ENCODE results near the gene ZNF215.
"Not testable (repeated sequence)": the region's sequence is repeated elsewhere in the genome, so short reads cannot be mapped to it uniquely, and the experiment has no call there.

Gene ZNF215

DNA sequence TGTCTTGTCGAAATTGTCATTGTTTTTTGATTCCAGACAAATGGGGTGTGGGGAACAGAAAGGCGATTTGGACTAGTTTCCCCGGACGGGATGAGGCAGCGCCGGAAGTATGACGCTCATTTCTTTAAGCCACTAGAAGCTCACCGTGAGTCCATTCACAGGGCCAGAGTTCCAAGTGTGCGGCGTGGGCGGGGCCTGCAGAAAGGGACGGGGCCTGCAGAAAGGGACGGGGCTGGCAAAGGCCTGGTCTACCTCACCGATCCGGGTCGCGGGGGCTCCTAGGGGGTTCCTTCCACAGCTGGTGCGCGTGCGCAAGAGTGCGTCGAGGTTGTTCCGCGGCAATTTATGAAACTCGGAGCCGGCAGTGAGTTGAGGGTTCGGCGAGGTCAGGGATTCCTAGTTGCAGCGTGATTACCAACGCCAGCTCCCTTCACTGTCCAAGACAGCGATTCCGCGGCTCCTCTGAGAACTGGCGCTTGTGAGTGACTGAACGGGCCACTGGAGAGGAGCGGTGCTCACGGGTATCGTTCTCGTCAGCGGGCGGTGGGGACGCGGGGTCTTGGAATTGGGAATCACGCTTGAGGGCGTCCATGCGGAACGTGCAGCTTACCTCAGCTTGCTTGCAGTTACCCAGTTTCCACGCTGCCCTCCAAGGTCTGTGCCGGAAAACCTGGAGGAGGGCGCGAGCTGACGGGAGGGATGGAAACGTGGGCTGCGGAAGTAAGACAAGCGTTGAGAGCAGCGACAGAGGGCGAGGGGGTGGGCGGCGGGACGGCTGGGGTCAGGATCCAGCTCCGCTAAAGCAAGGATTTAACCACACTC lies at the start of gene ZNF215:
ZNF215 (plus strand) TSS at position 219 of the 822 bp plus-strand sequence. CDS start 5,847 bp downstream, outside the sequence.
- no peak for DNase-seq (ENCODE audit: low read depth)

DNA sequence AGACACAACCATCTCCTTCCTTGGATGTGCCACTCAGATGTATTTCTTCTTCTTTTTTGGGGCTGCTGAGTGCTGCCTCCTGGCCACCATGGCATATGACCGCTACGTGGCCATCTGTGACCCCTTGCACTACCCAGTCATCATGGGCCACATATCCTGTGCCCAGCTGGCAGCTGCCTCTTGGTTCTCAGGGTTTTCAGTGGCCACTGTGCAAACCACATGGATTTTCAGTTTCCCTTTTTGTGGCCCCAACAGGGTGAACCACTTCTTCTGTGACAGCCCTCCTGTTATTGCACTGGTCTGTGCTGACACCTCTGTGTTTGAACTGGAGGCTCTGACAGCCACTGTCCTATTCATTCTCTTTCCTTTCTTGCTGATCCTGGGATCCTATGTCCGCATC lies 49.3 kb upstream of the ZNF215 start:
- no peak for DNase-seq (ENCODE audit: low read depth)

DNA sequence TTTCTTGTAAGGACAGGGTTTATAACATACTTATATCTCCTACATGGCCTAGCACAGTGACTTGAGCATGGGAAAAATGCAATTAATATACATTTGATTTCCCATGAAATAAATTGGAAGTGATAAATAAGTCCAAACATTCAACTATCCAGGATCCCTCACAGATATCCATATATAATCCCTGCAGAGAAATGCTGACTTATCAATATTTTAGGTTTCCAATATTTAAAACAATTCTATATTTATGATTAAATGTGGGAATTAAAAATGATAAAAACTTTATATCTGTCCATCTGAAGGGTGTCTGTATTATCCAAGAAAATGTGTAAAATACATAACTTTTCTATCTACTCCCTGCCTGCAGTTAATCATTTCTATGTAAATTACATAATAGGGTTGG lies 43.5 kb upstream of the ZNF215 start:
- DNase-seq (ENCODE audit: low read depth): no peak

DNA sequence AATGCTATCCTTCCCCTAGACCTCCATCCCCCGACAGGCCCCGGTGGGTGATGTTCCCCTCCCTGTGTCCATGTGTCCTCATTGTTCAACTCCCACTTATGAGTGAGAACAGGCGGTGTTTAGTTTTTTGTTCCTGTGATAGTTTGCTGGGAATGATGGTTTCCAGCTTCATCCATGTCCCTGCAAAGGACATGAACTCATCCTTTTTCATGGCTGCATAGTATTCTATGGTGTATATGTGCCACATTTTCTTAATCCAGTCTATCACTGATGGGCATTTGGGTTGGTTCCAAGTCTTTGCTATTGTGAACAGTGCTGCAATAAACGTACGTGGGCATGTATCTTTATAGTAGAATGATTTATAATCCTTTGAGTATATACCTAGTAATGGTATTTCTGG lies 38.5 kb upstream of the ZNF215 start:
- DNase-seq (ENCODE audit: low read depth): not testable (repeated sequence)

DNA sequence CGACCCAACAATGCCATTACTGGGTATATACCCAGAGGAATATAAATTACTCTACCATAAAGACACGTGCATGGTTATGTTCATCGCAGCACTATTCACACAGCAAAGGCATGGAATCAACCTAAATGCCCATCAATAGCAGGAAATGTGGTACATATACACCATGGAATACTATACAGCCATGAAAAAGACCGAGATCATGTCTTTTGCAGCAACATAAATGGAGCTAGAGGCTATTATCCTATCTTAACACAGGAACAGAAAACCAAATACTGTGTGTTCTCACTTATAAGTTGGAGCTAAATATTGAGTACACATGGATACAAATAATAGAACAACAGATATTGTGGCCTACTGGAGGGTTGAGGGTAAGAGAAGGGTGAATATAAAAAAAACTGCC lies 37.4 kb upstream of the ZNF215 start:
- DNase-seq (ENCODE audit: low read depth): no peak

DNA sequence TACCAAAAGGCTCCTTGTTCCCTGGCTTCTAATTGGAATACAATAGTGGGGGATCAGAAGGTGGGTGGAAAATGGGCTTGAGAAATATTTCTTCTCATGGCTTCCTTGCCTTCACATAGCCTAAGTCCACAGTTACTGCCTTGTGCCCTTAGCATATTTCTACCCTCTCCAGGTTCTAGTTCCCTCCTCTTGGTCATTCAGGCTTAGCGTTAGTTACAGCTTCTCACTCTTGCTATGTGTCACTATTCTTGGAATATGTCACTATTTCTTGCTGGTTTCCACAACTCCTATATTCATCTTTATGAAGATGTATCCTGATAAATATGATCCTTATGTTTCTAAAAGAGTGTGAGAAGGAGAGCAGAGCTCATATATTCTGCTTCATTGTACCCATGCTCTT lies 36.4 kb upstream of the ZNF215 start:
- DNase-seq (ENCODE audit: low read depth): no peak

DNA sequence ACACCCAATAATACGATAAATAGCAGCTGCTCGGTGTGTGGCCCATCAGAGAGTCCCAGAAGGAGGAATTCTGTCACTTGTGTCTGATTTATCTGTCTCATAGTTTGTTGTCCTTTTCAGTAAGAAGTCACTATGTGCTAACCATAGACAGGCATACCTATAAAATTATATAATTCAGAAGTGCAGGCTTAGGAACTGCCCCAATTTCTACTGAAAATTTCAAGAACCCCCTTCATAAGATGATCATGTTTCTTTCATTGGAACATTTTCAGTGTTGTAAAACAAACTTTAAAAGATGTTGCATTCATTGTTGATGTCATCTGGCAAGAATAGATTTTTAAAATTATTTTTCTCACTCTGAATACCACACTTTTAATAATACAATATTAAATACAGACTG lies 33.8 kb upstream of the ZNF215 start, which contains the start of gene OR2D2:
OR2D2 (minus strand) TSS at position 101 of the 400 bp plus-strand sequence; CDS start at position 101, 0 bp downstream.
- DNase-seq (ENCODE audit: low read depth): no peak

DNA sequence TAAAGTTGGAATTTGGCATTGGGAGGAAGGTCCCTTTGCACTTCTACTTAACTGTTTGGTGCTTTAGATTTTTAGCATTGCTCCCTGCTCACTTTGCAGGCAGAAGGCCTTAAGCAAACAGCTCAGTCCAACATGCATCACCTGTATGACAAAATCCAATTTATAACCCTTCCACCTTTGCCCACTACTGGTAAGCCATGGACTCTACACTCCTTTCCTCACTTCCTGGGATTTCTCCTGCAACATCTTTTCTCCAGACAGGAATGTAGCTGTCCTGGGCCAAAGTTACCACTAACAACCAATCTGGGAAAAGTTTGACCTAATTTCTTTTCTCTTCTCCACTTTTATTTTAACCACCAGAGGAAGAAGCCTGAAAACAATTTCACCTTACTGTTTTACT lies 32.1 kb upstream of the ZNF215 start:
- DNase-seq (ENCODE audit: low read depth): no peak

DNA sequence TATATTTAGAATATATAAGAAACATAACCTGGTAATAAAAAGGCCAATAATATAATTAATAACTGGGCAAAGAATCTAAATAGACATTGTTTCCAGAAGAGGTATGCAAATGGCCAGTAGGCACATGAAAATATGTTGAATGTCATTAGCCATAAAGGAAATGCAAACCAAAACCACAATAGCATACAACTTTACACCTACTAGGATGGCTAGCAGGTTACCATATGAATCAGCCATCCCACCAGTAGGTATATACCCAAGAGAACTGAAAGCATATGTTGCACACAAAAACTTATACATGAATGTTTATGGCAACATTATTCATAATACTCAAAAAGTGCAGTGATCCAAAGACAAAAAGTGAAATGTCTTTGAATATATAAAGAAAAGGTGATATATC lies 31.2 kb upstream of the ZNF215 start:
- DNase-seq (ENCODE audit: low read depth): no peak

DNA sequence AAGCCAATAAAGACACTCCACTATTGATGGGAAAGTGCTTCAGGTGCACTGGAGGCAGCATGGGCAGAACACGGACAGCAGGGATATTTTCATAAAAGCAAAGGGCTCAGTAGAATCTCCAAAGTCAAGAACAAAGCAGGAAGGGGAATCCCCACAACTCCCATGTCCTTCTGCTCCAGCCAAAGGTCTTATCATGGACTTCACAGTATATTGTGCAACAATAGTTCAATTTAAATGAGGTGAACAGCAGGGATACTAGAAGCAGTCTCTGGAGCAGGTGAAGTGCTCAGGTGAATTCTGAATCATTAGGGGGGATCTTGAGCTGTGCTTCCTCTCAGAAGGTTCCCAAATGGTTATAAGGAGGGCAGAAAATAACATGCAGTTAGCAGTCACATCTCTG lies 27.3 kb upstream of the ZNF215 start:
- DNase-seq (ENCODE audit: low read depth): no peak

DNA sequence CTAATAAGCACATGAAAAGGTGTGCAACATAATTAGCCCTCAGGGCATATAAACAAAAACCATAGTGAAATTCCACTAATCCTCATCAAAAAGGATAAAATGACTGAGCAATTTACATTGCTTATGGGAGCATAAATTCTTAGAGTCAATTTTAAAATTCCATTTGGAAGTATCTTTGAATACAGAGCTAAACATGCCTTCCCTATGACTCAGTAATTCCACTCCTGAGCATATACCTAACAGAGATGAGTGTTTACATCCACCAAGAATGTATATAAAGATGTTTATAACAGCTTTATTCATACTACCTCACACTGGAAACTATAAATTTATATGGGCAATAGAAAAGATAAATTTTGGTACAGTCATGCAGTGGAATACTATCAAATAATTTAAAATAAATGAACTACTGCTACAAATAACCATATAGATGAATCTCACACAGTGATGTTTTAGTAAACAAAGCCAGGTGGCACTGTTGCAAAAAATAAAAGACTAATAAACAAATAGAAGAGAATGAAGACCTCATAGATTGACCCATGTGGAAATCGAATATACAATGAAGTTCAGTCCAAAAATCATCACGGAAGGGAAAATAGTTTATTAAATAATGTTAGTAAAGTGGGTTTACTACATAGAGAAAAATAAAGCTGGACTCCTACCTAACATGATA lies 25.8 kb upstream of the ZNF215 start:
- no peak for DNase-seq (ENCODE audit: low read depth)

DNA sequence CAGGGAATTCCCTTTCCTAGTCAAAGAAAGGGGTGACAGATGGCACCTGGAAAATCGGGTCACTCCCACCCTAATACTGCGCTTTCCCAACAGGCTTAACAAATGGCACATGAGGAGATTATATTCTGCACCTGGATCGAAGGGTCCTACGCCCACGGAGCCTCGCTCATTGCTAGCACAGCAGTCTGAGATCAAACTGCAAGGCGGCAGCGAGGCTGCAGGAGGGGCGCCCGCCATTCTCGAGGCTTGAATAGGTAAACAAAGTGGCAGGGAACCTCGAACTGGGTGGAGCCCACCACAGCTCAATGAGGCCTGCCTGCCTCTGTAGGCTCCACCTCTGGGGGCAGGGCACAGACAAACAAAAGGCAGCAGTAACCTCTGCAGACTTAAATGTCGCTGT lies 21.4 kb upstream of the ZNF215 start:
- not testable (repeated sequence) for DNase-seq (ENCODE audit: low read depth)

DNA sequence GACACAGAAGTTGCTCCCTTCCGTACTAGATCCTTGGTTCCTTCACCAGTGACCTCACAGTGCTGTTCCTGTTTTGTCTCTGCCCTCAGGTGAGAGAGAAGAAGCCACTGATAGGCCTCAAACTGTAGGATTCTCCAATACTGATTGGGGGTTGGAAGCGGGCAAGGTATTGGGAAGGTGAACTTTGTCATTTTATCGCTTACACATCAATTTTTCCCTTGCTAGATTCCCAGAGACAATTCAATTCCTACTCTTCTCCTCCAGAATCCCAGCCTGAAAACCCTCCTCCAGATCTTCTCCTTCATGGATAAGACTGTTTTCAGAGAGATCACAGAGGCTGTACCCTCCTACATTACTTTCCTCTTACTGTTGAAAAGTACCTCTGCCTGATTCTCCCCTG lies 14.8 kb upstream of the ZNF215 start:
- no peak for DNase-seq (ENCODE audit: low read depth)

DNA sequence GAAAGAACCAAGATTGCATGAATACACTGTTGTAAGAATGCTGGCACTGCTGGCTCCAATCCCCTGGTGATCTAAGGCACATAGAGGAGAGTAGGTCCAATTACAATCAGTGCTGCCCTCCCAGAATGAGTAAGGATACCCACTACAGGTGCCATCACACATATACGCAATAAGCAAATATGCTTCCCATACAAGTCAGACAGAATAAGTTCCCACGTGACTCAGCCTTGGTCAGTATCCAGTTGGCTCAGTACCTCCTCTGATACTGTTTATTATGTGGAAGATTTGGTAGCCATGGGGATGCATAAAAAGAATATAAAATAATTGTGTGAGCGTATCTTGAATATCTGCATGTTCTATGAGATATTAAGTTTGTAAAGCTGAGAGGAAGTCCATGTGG lies 14.3 kb upstream of the ZNF215 start:
- no peak for DNase-seq (ENCODE audit: low read depth)

DNA sequence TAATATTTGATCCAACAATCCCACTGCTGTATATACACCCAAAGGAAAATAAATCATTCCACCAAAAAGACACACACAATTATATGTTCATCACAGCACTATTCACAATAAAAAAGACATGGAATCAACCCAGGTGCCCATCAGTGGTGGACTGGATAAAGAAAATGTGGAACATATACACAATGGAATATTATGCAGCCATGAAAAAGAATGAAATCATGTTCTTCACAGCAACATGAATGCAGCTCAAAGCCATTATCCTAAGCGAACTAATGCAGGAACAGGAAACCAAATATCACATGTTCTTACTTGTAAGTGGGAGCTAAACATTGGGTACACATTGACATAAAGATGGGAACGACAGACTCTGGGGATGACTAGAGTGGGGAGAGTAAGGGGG lies 6.5 kb upstream of the ZNF215 start:
- DNase-seq (ENCODE audit: low read depth): no peak

DNA sequence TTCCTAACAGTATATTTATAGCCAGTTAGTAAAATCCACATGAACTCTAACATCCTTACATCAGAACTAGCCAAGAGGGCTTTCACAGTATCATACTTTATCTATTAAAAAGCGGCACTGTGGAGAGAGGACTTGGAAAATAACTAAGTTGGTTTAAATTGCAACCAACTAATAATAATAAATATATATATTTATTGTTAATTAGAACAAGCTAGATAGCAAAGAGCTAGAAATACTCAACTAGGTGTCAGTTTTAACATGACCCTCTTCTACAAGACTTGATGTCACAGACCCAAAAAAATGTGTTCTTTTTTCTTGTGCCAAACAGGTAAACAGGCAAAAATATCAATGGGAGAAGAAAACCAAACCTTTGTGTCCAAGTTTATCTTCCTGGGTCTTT lies 5.5 kb upstream of the ZNF215 start, which contains the start of gene OR2D3:
OR2D3 (plus strand) TSS at position 301 of the 400 bp plus-strand sequence; CDS start at position 301, 0 bp downstream.
- no peak for DNase-seq (ENCODE audit: low read depth)

DNA sequence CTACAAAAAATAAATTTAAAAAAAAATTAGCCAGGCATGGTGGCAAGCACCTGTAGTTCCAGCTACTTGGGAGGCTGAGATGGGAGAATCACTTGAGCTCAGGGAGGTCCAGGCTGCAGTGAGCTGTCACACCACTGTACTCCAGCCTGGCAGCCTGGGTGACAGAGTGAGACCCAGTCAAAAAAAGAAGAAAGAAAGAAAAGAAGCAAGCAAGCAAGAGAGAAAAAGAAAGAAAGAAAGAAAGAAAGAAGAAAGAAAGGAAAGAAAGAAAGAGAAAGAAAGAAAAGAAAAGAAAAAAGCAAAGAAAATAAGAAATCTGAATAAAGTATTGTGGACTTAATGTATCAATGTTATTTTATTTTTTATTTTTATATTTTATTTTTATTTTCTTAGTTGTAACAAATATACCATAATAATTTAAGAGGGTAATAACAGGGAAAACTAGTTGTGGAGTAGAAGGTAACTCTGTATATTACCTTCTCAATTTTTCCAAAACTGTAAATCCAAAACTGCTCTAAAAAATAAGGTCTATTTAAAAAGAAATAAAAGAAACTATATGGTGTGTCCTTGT lies 1.1 kb upstream of the ZNF215 start:
- no peak for DNase-seq (ENCODE audit: low read depth)

DNA sequence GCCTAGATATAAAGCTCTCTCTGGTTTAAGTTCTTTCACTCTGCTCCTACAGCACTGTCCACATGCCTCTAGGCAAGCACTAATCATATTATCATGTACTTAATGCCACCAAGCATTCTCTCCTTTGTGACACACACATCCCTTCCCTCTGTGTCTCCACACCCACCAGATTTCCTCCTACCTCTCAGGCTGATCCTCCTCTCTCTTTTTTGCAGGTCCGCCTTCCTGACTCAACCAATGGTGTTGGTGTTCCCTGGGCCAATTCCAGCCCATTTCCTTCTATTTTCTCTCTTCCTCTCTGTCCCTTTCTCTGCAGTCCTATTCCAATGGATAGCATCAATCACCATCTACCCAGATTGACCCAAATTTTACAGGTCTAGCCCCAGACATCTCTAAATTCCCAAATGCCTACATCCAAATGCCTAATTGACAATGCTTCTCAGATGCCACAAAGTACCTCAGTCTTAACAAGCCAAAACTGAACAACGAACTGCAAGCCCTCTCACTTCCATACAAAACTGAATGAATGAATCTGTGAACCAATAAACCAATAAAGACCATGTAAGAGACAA lies 504 bp upstream of the ZNF215 start:
- DNase-seq (ENCODE audit: low read depth): no peak

DNA sequence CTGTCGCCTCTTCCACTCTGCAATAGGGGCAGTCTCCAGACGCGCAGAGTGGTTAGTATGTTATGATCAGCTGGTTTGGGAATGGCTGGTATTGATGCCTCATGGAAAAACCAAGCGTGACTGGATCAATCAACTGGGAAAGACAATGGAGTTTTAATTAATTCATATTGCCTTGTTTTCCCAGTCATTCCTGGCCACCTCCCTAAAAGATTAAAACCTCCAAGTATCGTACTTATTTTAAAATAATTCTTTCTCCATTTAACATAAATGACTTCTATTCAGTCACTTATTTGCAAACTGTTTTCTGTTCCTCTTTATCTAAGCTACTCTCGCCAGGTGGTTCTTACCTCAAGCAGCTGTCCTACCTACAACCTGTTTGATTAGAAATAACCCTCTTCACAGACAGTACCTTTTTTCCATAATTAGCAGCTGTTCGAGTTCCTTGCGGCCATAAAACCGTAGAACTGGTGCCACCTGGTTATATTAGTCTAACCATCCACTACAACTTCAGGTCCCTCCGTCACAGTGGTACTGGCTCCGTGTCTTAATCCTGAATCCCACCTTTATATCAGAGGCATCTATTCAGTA lies 898 bp downstream of the ZNF215 start:
- no peak for DNase-seq (ENCODE audit: low read depth)

DNA sequence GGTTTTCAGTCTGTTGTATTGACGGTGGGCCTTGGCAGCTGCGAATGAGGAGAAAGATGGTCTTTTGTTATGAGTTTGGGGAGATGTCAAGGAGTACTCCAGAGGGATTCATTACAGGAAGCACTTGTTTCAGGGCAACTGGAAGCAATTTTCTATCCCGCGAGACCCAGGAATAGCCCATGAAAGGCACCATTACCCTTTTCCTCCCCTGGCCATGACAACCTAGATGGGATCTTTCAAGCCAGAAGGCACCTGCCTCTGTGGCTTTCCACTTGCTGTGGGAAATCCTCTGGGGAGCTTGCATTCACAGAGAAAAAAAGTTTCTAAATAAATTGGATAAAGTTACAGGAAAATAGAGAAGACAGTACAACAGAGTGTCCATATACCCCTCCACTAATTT lies 2.7 kb downstream of the ZNF215 start:
- no peak for DNase-seq (ENCODE audit: low read depth)

DNA sequence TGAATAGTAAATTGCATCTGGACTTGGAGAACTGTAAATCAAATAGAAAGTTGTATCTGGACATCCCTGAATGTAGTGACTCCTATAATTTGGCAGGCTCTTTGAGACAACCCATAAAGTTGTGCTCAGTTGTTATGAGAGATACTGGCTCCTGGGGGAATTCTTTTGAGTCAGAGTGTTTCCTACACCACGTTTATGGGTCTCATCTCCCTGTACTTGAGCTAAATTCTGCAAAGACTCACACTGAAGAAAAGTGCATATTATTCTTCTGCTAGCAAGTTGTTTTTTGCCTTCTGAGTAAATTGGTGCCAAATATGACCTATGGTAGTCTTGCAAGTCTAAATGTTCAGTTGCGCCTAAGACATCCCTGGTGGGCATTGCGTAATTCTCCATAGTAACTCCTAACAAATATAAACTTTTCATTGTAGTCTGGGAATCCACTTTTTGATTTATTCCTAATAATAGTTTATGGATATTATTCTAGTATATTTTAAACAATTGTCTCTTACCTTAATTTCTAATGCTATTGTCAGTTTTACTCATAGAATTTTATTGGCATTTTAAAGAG lies 5.0 kb downstream of the ZNF215 start:
- DNase-seq (ENCODE audit: low read depth): no peak

DNA sequence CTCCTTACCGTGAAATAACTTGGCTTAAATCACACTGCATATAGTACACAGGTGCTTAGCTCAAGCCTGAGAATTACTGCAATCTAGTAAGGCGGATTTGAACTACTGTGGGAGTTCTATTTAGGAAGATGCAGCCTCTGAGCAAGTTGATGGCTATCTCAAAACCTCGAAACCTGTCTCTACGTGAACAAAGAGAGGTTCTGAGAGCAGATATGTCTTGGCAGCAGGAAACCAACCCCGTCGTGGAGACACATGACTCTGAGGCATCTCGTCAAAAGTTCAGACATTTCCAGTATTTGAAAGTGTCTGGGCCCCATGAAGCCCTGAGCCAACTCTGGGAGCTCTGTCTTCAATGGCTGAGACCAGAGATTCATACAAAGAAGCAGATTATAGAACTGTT lies 5.9 kb downstream of the ZNF215 start:
- no peak for DNase-seq (ENCODE audit: low read depth)

All from stimulated activated CD8-positive, alpha-beta memory T cell treated with anti-CD3 and anti-CD28 coated beads, Interleukin-15, amount 100 ng/mL, for 1 hour (primary cell).